HG02759 (cell line): Measurements from ENCODE around the gene TEX2.

ENCODE experiments used
- ATAC-seq: cut with Tn5 transposase; IDR thresholded peaks from one replicate; pipeline ENCODE4 v1.9.1; 2021; ENCODE audit warnings: mild to moderate bottlenecking, moderate library complexity; ENCODE audit not compliant: unreplicated experiment

Gene TEX2

DNA sequence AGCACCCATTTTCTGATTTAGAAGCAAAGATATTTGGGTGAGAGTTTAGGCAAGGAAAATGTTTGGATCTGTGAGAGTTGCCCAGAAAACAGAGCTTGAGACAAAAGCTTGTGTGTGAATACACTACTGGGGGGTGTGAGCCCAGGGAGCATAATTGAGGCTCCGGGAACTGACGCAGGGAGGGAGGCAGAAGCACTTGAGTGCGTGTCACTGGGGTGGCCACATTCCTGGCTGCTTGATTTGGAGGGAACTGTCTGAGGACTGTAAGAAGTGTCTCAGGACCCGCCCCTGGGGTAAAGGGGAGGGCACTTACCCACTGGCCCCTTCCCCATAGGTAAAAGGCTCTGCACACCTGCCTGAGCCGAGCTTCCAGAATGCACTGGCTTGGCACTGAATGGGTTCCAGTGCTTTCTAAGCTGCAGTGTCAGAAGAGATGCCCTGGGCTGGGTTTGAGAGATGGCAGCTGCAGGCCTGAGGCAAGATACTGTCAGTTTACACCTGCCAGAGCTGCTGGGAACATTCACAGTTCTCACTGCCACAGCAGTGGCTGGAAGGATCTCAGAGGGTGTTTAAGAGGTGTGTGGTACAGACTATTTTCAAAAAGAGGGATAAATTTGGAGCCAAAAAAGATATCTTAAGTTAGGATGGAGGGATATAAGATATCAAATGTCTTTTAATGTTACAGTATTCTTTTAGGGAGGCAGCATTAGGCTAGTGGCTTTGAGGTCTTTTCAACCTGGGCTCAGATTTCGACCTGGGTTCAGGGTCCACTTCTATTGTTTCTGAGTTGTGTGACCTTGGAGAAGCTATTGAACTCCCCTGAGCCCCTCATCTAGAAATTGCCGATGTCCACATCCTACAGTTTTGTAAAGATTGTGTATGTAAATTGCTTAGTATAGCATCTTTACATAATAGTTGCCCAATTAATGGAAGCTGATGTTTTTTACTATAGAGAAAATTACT is 6.9 kb upstream of the TEX2 start:
- ATAC-seq: no peak

DNA sequence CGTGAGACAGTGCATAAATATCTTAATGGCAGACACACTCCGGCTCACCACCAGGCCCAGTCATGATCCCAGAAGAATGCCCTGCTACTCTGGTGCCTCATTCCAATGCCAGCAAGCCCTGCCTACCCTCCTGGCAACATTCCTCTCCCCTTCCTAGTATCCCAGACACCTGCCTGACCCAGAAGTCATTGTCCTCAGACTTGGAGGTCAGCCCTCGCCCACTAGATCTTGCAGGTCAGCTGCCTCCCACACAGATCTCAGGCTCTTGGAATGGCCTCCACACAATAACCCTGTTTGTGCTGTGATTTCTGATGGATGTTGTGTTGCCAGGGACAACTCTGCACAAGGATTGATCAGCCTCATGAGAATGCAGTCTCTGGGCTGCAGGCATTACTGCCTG is 1.8 kb upstream of the TEX2 start:
- no peak for ATAC-seq

DNA sequence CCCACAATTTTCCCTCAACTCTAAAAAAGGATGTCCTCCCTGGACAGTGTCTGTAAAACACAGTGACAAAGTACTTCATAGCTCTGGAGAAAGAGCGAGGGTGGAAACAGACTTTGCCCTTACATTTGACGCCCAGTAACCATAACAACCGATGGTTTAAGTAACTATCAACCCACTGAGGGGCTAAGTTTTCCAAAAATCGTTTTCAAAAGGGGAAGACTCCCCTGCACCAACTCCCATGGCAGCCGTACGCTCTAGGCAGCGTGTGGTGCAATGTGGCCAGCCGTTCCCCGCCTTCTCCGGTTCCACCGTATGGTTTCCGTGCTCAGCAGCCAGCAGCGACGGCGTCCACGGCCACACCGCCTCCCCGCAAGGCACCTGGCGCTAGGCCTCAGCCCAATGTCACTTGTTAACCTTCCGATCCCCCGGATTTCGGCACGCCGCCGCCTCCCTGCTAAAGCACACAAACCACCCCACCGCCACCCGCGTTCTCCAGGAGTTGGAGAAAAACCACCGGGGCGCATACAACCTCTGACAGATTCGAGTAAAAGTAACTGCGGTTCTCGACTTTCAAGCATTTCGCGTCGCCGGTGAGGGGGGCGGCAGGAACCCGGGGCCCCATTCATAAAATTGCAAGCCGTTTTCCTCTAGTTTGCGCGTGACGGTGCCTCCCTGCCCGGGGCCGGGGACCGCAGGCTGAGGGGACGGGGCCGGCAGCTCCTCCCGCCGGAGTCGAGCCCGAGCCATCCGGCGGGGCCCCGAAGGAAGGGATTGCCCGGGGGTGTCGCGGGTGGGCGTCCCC is 661 bp downstream of the TEX2 start:
- ATAC-seq: peak; percentile 41

GRCh38 chr17:64261417-64262145 is 1.5 kb downstream of the TEX2 start:
- no peak for ATAC-seq

DNA sequence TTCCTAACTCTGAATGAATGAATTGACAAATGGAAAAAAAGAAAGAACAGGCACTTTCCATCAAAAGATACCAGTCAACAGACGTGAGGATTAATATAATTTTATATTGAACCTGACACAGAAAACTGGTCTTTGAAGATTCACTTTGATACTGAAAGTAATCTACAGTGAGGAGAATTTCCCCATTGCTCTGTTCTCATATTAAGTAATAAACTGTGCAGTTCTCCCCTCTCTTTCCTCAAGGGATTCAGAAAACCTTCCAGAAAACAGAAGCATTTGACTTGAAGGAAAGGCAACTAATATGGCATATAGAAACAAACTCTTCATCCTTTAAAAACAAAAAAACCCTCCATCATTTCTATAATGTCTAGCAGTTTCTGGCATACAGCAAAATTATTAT is 2.2 kb downstream of the TEX2 start:
- ATAC-seq: no peak

DNA sequence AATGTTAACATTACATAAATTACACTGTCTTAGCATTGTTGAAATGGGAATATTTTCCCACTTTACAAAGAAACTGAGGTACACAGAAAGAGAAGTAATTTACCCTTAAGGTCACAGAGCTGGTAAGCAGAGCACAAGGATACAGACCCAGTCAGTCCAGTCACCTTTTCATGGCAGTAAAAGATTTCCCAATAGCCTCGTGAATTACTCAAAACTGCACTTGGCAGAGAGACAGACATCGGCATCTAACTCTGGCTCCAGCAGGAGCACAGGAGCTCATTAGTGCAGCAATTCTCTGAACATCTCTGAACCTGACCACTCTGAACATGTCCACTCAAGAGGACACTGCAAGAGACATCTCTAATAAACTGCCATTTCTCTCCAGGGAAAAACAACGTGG is 3.1 kb downstream of the TEX2 start:
- no peak for ATAC-seq

DNA sequence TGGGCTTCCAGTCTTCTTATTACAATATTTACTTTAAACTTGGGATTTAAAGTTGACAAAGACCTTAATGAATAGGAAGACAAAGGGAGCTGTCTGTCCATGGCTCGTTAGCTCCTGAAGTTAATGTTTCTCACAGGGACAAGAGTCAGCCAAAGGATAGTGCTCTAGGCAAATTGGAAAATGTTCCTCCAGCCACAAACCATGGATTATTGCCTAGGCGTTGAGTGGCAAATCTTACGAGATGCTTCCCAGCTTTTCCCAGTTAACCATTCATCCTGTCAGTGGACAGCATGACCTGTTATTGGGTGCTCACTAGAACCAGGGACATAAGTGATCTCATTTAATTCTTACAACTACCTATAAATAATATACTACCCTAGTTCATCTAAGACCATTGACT is 3.6 kb downstream of the TEX2 start:
- no peak for ATAC-seq

GRCh38 chr17:64256913-64257807 is 5.9 kb downstream of the TEX2 start:
- no peak for ATAC-seq

DNA sequence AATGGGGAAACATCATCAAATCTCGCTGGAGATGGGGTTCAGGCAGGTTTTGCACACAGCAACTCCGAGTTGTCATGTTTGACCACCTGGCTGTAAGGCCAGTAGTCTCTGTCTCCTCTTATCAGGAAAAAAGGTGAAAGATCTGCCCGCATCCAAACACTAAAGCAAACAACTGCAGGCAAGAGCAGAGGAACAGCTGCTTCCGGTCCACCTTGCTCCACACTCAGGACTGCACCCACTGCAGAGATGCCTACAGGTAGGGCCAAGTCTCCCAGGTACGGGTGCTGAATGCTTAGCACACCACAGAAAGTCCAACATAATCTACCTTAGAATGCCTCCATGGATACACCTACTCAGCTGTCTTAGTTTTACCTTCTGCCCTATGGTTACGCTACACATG is 7.3 kb downstream of the TEX2 start:
- ATAC-seq: no peak

GRCh38 chr17:64254755-64255154 is 8.3 kb downstream of the TEX2 start:
- no peak for ATAC-seq

DNA sequence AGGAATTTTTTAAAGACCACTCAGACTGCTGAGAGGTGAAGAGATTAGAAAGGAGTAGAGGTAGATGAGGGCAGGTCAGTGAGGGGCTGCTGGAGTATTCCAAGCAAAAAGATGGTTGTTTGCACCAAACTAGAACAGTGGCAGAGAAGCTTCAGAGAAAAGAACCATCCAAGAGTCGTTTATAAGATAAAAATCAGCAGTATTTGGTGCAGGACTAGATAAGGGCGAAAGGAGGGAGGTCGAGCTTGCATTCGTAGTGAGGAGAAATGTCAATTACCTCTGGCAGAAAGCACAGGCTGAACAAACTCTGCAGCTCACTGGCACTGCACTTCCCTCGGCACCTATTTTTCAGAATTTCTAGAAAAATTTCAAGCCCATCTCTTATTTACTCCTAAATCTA is 9.6 kb downstream of the TEX2 start:
- no peak for ATAC-seq

DNA sequence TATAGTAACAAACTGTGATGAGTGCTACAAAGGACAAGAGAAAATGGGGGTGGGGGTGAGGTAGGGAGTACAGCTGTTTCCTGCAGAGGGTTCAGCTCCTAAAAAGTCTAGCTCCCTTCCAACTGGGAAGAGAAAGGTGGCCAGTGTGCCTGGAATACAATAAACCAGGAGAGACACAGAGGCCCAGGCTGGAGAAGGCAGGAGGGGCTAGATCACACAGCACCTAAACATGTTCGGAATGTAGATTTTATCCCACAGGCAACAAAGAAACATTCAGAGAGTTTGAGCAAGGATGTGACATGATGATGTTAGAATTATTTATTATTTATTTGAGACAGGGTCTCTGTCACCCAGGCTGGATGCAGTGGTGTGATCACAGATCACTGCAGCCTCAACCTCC is 10.2 kb downstream of the TEX2 start:
- ATAC-seq: no peak

DNA sequence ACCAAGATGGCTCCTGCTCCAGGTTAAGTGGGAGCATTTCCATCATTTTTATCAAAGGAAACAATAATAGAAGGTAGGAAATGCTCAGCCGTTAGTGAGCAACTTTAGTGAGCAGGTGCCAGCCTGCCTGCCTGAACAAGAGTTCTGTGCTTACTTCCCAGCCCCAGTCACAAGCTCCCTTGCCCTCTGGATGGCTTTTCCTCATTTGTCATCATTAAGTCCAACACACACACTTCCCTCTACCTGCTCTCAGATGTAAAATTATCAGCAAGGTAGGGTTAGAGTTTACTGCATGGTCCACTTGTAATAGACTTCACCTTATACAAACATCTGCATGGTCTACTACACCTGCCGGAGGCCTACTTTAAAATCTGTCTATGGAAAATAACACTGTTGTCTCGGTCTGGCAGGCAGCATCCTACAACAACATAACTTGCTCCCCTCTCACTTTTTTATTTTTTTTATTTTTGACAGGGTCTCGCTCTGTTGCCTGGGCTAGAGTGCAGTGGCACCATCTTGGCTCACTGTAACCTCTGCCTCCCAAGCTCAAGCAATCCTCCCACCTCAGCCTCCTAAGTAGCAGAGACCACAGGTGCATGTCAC is 12.7 kb downstream of the TEX2 start:
- ATAC-seq: no peak

DNA sequence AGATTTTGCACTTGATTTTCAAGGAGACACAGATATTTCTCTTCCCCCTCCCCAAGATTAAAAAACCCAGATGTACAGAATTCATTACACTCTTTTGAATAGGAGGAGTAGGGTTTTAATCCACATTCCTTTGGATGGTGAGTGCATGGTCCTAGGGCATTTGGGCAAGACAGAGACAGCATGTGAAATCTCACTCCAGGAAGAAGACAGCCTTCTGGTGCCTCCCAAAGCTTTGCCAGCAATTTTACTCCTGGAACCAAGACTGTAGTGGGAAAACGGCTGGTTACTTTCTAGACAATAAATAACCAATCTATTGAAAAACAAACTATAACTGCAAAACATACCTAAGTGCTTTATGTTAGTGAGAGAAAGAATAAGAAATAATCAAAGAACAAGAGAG is 15.2 kb downstream of the TEX2 start:
- no peak for ATAC-seq

GRCh38 chr17:64245218-64246145 is 17.6 kb downstream of the TEX2 start:
- no peak for ATAC-seq

DNA sequence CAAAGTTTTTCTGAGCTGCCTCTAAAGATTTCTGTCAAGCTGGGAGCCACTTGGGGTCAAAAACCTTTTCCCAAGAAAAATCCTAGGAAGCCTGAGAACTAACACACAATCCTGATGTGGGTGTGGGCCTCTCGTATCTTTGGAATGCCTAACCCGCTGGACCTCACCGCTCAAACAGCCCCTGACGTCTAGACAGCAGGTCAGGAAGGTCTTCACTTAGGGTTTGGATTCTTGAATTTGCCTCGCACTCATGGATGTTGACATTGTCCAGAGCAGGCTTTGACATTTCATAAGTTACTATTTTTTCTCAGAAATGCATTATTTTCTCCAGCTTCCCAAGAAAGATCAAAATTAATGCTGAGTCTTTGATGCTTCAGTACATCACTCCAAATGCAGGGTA is 18.9 kb downstream of the TEX2 start:
- ATAC-seq: no peak

DNA sequence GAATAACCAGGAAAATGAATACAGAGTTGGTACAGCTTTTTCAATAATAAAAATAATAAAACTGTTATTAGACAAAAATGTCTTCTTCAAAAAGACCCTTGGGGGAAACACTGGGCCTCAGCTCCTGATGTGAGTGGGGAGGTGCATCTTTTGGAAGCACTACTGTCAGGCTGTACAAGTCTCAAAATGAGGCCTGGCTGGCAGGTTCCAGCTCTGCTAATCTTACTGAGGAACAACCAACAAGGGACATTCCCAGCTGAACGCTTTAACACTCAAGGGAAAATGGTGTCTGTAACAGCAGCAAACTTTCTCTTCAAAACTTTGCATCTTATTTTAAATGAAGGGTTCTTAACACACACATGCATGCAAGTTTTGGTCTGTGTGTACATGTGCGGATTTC is 19.7 kb downstream of the TEX2 start:
- no peak for ATAC-seq

GRCh38 chr17:64242633-64243032 is 20.4 kb downstream of the TEX2 start:
- ATAC-seq: no peak
